ENCODE results near the gene PCED1B.

Gene PCED1B

DNA sequence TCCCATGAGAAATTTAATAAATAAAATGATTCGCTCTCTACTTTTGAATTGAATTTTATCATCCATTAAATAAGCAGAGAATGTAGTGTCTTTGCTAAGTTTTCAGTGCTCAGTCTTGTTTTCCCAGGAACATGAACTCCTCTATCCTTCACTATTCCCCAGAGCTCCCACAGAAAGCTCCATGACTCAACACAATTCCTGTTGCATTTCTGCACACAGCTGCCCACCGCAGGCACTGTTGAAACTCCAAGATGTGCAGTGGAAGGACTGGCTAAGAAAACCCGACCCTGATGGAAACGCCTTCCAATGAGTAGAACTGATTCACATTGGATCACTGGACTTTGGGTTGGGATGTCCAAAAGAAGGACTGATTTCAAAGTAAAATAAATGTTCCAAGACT, 202.8 kb downstream of the PCED1B start:
- DNase-seq = no peak
